Panc1 (cell line): ENCODE data around the gene MAGEA9B.

Source experiments
- CTCF ChIP-seq: fragments of 450-650 bp; IDR thresholded peaks from 2 replicates; pipeline ENCODE4 v1.5.1; 2017; ENCODE audit warnings: mild to moderate bottlenecking
- POLR2AphosphoS5 ChIP-seq: IDR thresholded peaks from 2 replicates; pipeline ENCODE4 v1.6.1; 2012; ENCODE audit warnings: mild to moderate bottlenecking, low read depth, low read length, moderate library complexity
- REST ChIP-seq, 2 experiments: IDR thresholded peaks; 2 replicates each; pipeline ENCODE4 v1.6.1; 2011 to 2012; ENCODE audit warnings: low read depth in 2 of 2, control low read depth in 1 of 2, low read length in 1 of 2, mild to moderate bottlenecking in 1 of 2, moderate library complexity in 1 of 2; ENCODE audit not compliant: insufficient read depth in 1 of 2
- TCF7L2 ChIP-seq: IDR thresholded peaks from 2 replicates; pipeline ENCODE4 v1.6.1; 2011; ENCODE audit warnings: mild to moderate bottlenecking, low read depth, low read length, inconsistent platforms

GRCh38 chrX:149539283-149540130 is 47.8 kb downstream of the MAGEA9B start:
- TF ChIP-seq CTCF (no peak), POLR2AphosphoS5 (no peak), TCF7L2 (no peak), REST (IDR thresholded peaks at IDR 0.05; ENCODE audit: insufficient read depth in 1 of 2, low read depth in 2 of 2, low read length in 1 of 2) (no peak)
